Fibroblast of lung (primary cell): Measurements from ENCODE around the gene CCDC171.

Experiments used
- EZH2 ChIP-seq: IDR thresholded peaks from 2 replicates; pipeline ENCODE4 v1.5.1; 2012; ENCODE audit warnings: low read length, control low read depth, mild to moderate bottlenecking; ENCODE audit errors: missing control alignments
- TF ChIP-seq, protein P1 (sequence below), 2 donors: IDR thresholded peaks in 1 of 2; conservative IDR thresholded peaks in 1 of 2; 1 replicate in 1 of 2; 2 replicates in 1 of 2; pipeline ENCODE4 v1.5.1; 2011 to 2012; ENCODE audit warnings: low read length in 2 of 2, control low read depth in 1 of 2, inconsistent platforms in 1 of 2, low read depth in 1 of 2, mild to moderate bottlenecking in 1 of 2

DNA sequence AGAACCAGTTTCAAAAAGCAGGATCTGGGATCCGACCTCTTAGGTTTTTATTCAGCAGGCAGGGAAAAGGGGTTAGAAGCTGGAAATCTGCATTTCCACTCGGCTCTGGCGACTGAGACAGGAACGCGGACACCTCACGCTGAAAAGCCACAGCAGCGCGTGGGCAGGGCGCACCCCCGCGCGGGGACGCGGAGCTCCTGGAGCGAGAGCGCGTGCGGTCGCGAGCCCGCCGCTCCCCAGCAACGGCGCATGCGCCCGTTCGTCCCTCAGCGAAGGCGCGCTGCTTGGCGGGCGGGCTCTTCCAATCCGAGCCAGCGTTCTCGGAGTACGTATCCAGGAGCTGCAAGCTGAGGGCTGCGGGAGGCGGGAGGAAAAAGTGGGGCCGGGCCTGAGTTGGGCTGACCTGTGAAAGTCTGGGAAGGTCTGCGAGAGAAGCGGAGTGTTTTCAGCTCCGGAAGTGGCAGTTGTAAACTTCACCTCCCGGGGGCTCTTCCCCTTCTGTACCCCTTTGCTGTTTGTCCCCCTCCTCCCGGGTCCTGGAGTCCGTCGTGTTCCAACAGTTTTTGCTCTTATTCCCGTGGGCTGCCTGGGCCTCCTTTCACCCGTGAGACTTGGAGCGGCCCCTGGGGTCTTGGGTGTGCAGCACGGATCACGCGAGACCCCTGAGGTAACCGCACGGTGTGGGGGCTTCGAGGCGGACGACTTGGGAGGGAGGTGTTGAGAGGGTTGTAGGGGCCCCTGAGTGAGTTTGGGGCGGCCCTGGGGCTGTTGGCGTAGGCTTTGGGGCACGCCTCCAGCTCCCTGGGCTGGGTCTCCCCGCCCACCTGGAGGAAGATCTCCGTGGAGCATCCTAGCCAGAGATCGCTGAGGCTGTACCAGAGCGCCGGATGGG, at the start of gene CCDC171:
- TF ChIP-seq, protein P1, sequence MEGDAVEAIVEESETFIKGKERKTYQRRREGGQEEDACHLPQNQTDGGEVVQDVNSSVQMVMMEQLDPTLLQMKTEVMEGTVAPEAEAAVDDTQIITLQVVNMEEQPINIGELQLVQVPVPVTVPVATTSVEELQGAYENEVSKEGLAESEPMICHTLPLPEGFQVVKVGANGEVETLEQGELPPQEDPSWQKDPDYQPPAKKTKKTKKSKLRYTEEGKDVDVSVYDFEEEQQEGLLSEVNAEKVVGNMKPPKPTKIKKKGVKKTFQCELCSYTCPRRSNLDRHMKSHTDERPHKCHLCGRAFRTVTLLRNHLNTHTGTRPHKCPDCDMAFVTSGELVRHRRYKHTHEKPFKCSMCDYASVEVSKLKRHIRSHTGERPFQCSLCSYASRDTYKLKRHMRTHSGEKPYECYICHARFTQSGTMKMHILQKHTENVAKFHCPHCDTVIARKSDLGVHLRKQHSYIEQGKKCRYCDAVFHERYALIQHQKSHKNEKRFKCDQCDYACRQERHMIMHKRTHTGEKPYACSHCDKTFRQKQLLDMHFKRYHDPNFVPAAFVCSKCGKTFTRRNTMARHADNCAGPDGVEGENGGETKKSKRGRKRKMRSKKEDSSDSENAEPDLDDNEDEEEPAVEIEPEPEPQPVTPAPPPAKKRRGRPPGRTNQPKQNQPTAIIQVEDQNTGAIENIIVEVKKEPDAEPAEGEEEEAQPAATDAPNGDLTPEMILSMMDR (conservative IDR thresholded peaks at IDR 0.05 in 1 of 2, IDR thresholded peaks at IDR 0.05 in 1 of 2; ENCODE audit: low read depth in 1 of 2, low read length in 2 of 2) = peak in 1 of 2 donors; percentile 2
- TF ChIP-seq EZH2 = no peak
